Activated CD8-positive, alpha-beta T cell treated with anti-CD3 and anti-CD28 coated beads for 36 hours (primary cell): ENCODE results near the gene NPM1. TPM values are rescaled to one million over a fixed set of nuclear protein-coding genes. Genes with fewer than 3 reads are reported as not detected.

ENCODE experiments used
- ATAC-seq: fragments of 200-7000 bp; cut with Tn5 transposase; one replicate; pipeline ENCODE4 v1.10.0; 2021; ENCODE audit warnings: mild to moderate bottlenecking, moderate library complexity
- CTCF ChIA-PET: fragments of 350-600 bp; sonication (Branson Sonifier 250); formaldehyde crosslinking; loops from one replicate; lab custom pipeline; 2021; ENCODE audit warnings: antibody characterized with exemption; lab: Charles Lee
- POLR2A ChIA-PET: fragments of 350-600 bp; sonication (Branson Sonifier 250); formaldehyde crosslinking; loops from one replicate; lab custom pipeline; 2021; ENCODE audit warnings: antibody characterized with exemption; lab: Charles Lee
- DNase-seq: peaks from one replicate; pipeline ENCODE4 v3.0.0-alpha.2; 2020
- H3K27ac Mint-ChIP-seq: one replicate; pipeline ENCODE4 v1.8.0; 2021; ENCODE audit warnings: mild to moderate bottlenecking, mixed read lengths
- H3K27me3 Mint-ChIP-seq: one replicate; pipeline ENCODE4 v1.8.0; 2021; ENCODE audit warnings: mixed read lengths
- H3K36me3 Mint-ChIP-seq: one replicate; pipeline ENCODE4 v1.8.0; 2021; ENCODE audit warnings: low read depth, mixed read lengths
- H3K4me1 Mint-ChIP-seq: one replicate; pipeline ENCODE4 v1.8.0; 2021; ENCODE audit warnings: low read depth, mixed read lengths
- H3K4me3 Mint-ChIP-seq: one replicate; pipeline ENCODE4 v1.8.0; 2021; ENCODE audit warnings: mild to moderate bottlenecking, moderate library complexity, mixed read lengths
- H3K9me3 Mint-ChIP-seq: one replicate; pipeline ENCODE4 v1.8.0; 2021; ENCODE audit warnings: mixed read lengths
- intact Hi-C: fragments of 100-400 bp; cut with micrococcal nuclease; formaldehyde crosslinking; loops from one replicate; pipeline ENCODE4 v1.10.0; 2022
- total RNA-seq, 2 experiments: library from RNA; stranded (reverse); gene quantifications; one replicate each; pipeline ENCODE4 v1.2.3, GENCODE V29; 2021
- TF ChIP-seq, protein P1 (sequence below): fragments of 200-600 bp; IDR thresholded peaks from one replicate; pipeline ENCODE4 v1.8.0; 2022; ENCODE audit warnings: antibody characterized with exemption, mild to moderate bottlenecking

Gene NPM1
- total RNA-seq, 2 experiments from 2014 or later = 3,203 to 3,498 TPM

- CTCF ChIA-PET = no interaction called here
These were observed 46.5 kb downstream of the NPM1 start for GRCh38 chr5:171433982-171434676.

DNA sequence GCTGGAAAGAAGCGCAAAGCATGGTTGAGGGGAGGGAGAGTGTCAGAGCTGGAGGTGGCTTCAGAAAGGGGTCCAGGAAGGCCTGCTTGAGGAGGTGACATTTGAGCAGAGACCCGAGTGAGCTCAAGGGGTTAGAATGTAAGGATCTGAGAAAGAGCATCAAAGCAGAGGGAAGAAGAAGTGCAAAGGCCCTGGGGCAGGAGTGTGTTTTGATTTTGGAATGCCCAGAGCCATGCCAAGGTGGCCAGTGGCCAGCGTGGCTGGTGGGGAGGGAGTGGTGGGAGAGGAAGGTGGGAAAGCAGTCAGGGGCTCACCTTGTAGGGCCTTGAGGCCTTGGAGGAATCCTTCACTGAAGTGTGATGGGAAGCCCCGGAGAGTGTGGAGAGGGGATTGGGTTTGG lies 47.2 kb downstream of the NPM1 start:
- TF ChIP-seq, protein P1, sequence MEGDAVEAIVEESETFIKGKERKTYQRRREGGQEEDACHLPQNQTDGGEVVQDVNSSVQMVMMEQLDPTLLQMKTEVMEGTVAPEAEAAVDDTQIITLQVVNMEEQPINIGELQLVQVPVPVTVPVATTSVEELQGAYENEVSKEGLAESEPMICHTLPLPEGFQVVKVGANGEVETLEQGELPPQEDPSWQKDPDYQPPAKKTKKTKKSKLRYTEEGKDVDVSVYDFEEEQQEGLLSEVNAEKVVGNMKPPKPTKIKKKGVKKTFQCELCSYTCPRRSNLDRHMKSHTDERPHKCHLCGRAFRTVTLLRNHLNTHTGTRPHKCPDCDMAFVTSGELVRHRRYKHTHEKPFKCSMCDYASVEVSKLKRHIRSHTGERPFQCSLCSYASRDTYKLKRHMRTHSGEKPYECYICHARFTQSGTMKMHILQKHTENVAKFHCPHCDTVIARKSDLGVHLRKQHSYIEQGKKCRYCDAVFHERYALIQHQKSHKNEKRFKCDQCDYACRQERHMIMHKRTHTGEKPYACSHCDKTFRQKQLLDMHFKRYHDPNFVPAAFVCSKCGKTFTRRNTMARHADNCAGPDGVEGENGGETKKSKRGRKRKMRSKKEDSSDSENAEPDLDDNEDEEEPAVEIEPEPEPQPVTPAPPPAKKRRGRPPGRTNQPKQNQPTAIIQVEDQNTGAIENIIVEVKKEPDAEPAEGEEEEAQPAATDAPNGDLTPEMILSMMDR = no peak
- POLR2A ChIA-PET = interaction anchor here (1.9 kb wide), 1 partner anchor 20 kb away, joined by 4 read pairs; no protein-coding TSS in a partner anchor
- Mint-ChIP-seq H3K36me3 (no peaks in the 10 kb centered on the region), H3K4me1 (no peaks in the 10 kb centered on the region), H3K9me3 (no peaks in the 10 kb centered on the region), H3K27ac (no peak overlapping the region), H3K27me3 (no peaks in the 10 kb centered on the region), H3K4me3 (no peak overlapping the region)
- no peak for DNase-seq
- CTCF ChIA-PET = interaction anchor here (1.1 kb wide), 1 partner anchor 14 kb away, joined by 3 read pairs; no protein-coding TSS in a partner anchor
- intact Hi-C loops = no loop called here
- ATAC-seq = no peak

More at GRCh38 chr5:171433982-171434676, 46.5 kb downstream of the NPM1 start:
- Mint-ChIP-seq H3K27ac (no peak overlapping the region), H3K9me3 (no peaks in the 10 kb centered on the region), H3K27me3 (no peaks in the 10 kb centered on the region), H3K36me3 (no peaks in the 10 kb centered on the region), H3K4me3 (no peak overlapping the region), H3K4me1 (no peaks in the 10 kb centered on the region)
- intact Hi-C loops = no loop called here
- ATAC-seq (no peak), DNase-seq (no peak)
- POLR2A ChIA-PET = interaction anchor here (1.9 kb wide), 1 partner anchor 19 kb away, joined by 4 read pairs; no protein-coding TSS in a partner anchor
- TF ChIP-seq, protein P1 = no peak

DNA sequence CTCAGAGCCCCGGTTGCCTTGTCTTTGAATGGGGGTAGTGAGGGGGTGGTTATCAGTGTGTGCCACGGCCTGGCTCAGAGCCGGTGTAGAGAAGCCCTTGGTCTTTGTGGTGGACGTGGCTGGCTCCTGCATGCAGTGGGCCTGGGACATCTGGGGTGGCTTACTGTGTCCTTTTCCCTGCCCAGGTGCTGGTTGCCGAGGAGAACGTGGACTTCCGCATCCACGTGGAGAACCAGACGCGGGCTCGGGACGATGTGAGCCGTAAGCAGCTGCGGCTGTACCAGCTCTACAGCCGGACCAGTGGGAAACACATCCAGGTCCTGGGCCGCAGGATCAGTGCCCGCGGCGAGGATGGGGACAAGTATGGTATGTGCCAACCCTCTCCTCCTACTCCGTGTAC lies 48.3 kb downstream of the NPM1 start:
- DNase-seq (no peak), ATAC-seq (no peak)
- ChIA-PET CTCF (interaction anchor here (1.1 kb wide), 1 partner anchor 15 kb away, joined by 3 read pairs; no protein-coding TSS in a partner anchor), POLR2A (no interaction called here)
- H3K36me3 Mint-ChIP-seq = no peaks in the 10 kb centered on the region
- H3K27ac Mint-ChIP-seq = no peak overlapping the region
- H3K9me3 Mint-ChIP-seq = no peaks in the 10 kb centered on the region
- TF ChIP-seq, protein P1 = no peak
- intact Hi-C loops = no loop called here
- no peaks in the 10 kb centered on the region for H3K4me1 Mint-ChIP-seq
- H3K27me3 Mint-ChIP-seq = no peaks in the 10 kb centered on the region
- no peak overlapping the region for H3K4me3 Mint-ChIP-seq

DNA sequence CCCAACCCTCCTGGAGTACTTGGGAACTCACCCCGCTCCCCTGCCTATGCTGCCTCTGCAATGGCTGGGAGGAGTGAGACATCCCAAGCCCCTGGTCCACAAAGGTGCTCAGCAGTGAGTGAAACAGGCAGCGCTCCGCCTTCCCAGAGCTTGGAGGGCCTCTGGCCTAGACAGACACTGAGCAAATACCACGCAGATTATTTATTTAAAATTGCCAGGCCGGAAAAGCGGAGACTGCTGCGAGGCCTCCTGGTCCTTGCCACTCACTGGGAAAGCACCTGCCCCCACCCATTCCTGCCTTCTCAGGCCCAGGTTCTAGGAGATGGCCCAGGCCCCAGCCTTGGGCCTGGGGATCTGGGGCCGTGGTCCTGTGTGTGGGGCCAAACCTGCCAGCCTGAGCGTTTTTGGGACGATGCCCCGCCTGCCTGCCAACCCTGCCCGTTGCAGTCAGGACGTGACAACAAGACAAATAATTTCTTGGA lies 49.2 kb downstream of the NPM1 start:
- ChIA-PET POLR2A (interaction anchor here (1.2 kb wide), 1 partner anchor 11 kb away, joined by 3 read pairs; no protein-coding TSS in a partner anchor), CTCF (no interaction called here)
- Mint-ChIP-seq H3K36me3 (no peaks in the 10 kb centered on the region), H3K27me3 (no peaks in the 10 kb centered on the region), H3K4me1 (no peaks in the 10 kb centered on the region), H3K4me3 (no peak overlapping the region), H3K27ac (no peak overlapping the region), H3K9me3 (no peaks in the 10 kb centered on the region)
- no peak for ATAC-seq
- TF ChIP-seq, protein P1 = no peak
- DNase-seq = no peak
- intact Hi-C loops = no loop called here

- Mint-ChIP-seq H3K27ac (no peak overlapping the region), H3K4me1 (no peaks in the 10 kb centered on the region), H3K27me3 (no peaks in the 10 kb centered on the region), H3K4me3 (no peak overlapping the region), H3K9me3 (no peaks in the 10 kb centered on the region), H3K36me3 (no peaks in the 10 kb centered on the region)
- intact Hi-C loops = no loop called here
- ATAC-seq (no peak), DNase-seq (no peak)
- POLR2A ChIA-PET = interaction anchor here (1.2 kb wide), 1 partner anchor 11 kb away, joined by 3 read pairs; no protein-coding TSS in a partner anchor
- TF ChIP-seq, protein P1 = no peak
- CTCF ChIA-PET = interaction anchor here (0.6 kb wide), 1 partner anchor 141 kb away, joined by 3 read pairs; no protein-coding TSS in a partner anchor
These were observed 49.7 kb downstream of the NPM1 start for GRCh38 chr5:171437286-171437821.
